GM23338 (cell line): Measurements from ENCODE around the gene C1QBP. TPM values are rescaled to one million over a fixed set of nuclear protein-coding genes. Genes with fewer than 3 reads are reported as not detected.

Experiments used
- ATAC-seq: fragments of 200-7000 bp; cut with Tn5 transposase; 3 replicates; pipeline ENCODE4 v1.9.1; 2020
- DNase-seq: peaks from one replicate; pipeline ENCODE4 v3.0.0-alpha.2; 2015; ENCODE audit warnings: low spot score
- H2AFZ ChIP-seq: fragments of 200-600 bp; sonication (generic); 2 replicates; pipeline ENCODE4 v1.8.0; 2016; ENCODE audit warnings: antibody characterized with exemption, mild to moderate bottlenecking, moderate library complexity
- H3F3A ChIP-seq: fragments of 200-600 bp; sonication (generic); replicated peaks from 2 replicates; pipeline ENCODE4 v1.8.0; 2017; ENCODE audit warnings: antibody characterized with exemption, mixed run types, low read depth
- H3K27ac ChIP-seq: fragments of 200-600 bp; sonication (generic); 2 replicates; pipeline ENCODE4 v1.6.1; 2016; ENCODE audit warnings: low read depth
- H3K27me3 ChIP-seq: fragments of 200-600 bp; sonication (generic); 2 replicates; pipeline ENCODE4 v1.8.0; 2016; ENCODE audit warnings: mild to moderate bottlenecking, mixed run types, moderate library complexity; ENCODE audit not compliant: insufficient read depth
- H3K36me3 ChIP-seq: fragments of 200-600 bp; sonication (generic); 2 replicates; pipeline ENCODE4 v1.8.0; 2016; ENCODE audit warnings: mild to moderate bottlenecking; ENCODE audit not compliant: insufficient read depth
- H3K4me1 ChIP-seq: fragments of 200-600 bp; sonication (generic); 2 replicates; pipeline ENCODE4 v1.8.0; 2016; ENCODE audit warnings: mild to moderate bottlenecking, moderate library complexity; ENCODE audit not compliant: insufficient read depth
- H3K4me2 ChIP-seq: fragments of 200-600 bp; sonication (generic); 2 replicates; pipeline ENCODE4 v1.7.1; 2017; ENCODE audit warnings: mixed run types
- H3K4me3 ChIP-seq: fragments of 200-600 bp; sonication (generic); 2 replicates; pipeline ENCODE4 v1.6.1; 2016; ENCODE audit warnings: mixed run types
- H3K79me2 ChIP-seq: fragments of 200-600 bp; sonication (generic); replicated peaks from 2 replicates; pipeline ENCODE4 v1.8.0; 2017; ENCODE audit warnings: mild to moderate bottlenecking; ENCODE audit not compliant: insufficient read depth
- H3K9me2 ChIP-seq: fragments of 200-600 bp; sonication (generic); 2 replicates; pipeline ENCODE4 v1.8.0; 2017; ENCODE audit not compliant: insufficient read depth
- H4K20me1 ChIP-seq: fragments of 200-600 bp; sonication (generic); replicated peaks from 2 replicates; pipeline ENCODE4 v1.8.0; 2017; ENCODE audit warnings: mild to moderate bottlenecking; ENCODE audit not compliant: insufficient read depth
- H3K27ac Mint-ChIP-seq: 2 replicates; pipeline ENCODE4 v1.8.0; 2020; ENCODE audit warnings: inconsistent platforms, mild to moderate bottlenecking, moderate library complexity, mixed read lengths
- H3K27me3 Mint-ChIP-seq: 3 replicates; pipeline ENCODE4 v1.8.0; 2022; ENCODE audit warnings: low read depth, mild to moderate bottlenecking, moderate library complexity, mixed read lengths, inconsistent platforms; ENCODE audit not compliant: insufficient read depth, poor library complexity
- H3K36me3 Mint-ChIP-seq: 3 replicates; pipeline ENCODE4 v1.8.0; 2021; ENCODE audit warnings: low read depth, mild to moderate bottlenecking, inconsistent platforms, moderate library complexity, mixed read lengths
- H3K4me1 Mint-ChIP-seq: 3 replicates; pipeline ENCODE4 v1.8.0; 2020; ENCODE audit warnings: mild to moderate bottlenecking, inconsistent platforms, mixed read lengths
- H3K4me3 Mint-ChIP-seq: 3 replicates; pipeline ENCODE4 v1.8.0; 2021; ENCODE audit warnings: moderate library complexity, mild to moderate bottlenecking, inconsistent platforms, mixed read lengths
- H3K9me3 Mint-ChIP-seq: 3 replicates; pipeline ENCODE4 v1.8.0; 2020; ENCODE audit warnings: moderate library complexity, mild to moderate bottlenecking, inconsistent platforms, mixed read lengths
- CTCF ChIP-seq, 2 experiments: fragments of 200-600 bp in 1 of 2; sonication (generic) in 1 of 2; conservative IDR thresholded peaks; 2 replicates each; pipeline versions ENCODE4 v1.5.1 to v1.6.1; 2016 to 2017; ENCODE audit warnings: antibody characterized with exemption in 2 of 2, low read depth in 2 of 2, mild to moderate bottlenecking in 2 of 2, moderate library complexity in 1 of 2
- ETS1 ChIP-seq: IDR thresholded peaks from 2 replicates; pipeline ENCODE4 v1.6.1; 2016; ENCODE audit warnings: antibody characterized with exemption
- JUNB ChIP-seq: IDR thresholded peaks from one replicate; pipeline ENCODE4 v1.6.1; 2016; ENCODE audit warnings: antibody characterized with exemption; ENCODE audit not compliant: unreplicated experiment
- NANOG ChIP-seq: IDR thresholded peaks from 2 replicates; pipeline ENCODE4 v1.6.1; 2016; ENCODE audit warnings: antibody characterized with exemption, borderline replicate concordance
- POLR2AphosphoS5 ChIP-seq: IDR thresholded peaks from 2 replicates; pipeline ENCODE4 v1.6.1; 2016; ENCODE audit warnings: antibody characterized with exemption, low read depth
- REST ChIP-seq: IDR thresholded peaks from one replicate; pipeline ENCODE4 v1.6.1; 2018; ENCODE audit warnings: antibody characterized with exemption; ENCODE audit not compliant: unreplicated experiment
- STAT1 ChIP-seq: IDR thresholded peaks from one replicate; pipeline ENCODE4 v1.6.1; 2016; ENCODE audit warnings: antibody characterized with exemption; ENCODE audit not compliant: unreplicated experiment
- ZNF114 ChIP-seq: fragments of 250-450 bp; sonication (Bioruptor Pico); IDR thresholded peaks from 2 replicates; pipeline ENCODE4 v1.5.0; 2020; ENCODE audit warnings: mild to moderate bottlenecking, moderate library complexity
- ZNF331 ChIP-seq: fragments of 250-450 bp; sonication (Bioruptor Pico); IDR thresholded peaks from 2 replicates; pipeline ENCODE4 v1.5.0; 2020; ENCODE audit warnings: low read depth, mild to moderate bottlenecking, moderate library complexity
- ZNF462 ChIP-seq: fragments of 250-450 bp; sonication (Bioruptor Pico); IDR thresholded peaks from 2 replicates; pipeline ENCODE4 v1.5.0; 2020; ENCODE audit warnings: mild to moderate bottlenecking, moderate library complexity
- polyA plus RNA-seq: library from polyadenylated mRNA; unstranded; fragments of >200 nt; fragmentation: Nextera tagmentation; extraction: Ambion mirVana; gene quantifications from 2 replicates; pipeline ENCODE4 v1.2.1, GENCODE V29; 2016
- total RNA-seq: library from RNA; depleted of rRNA; stranded (reverse); fragments of >200 nt; shearing (Covaris generic); gene quantifications from 2 replicates; pipeline ENCODE4 v1.2.3, GENCODE V29; 2014

C1QBP gene
- total and polyA plus RNA-seq, 2 experiments from 2014 or later = 478 to 704 TPM

GRCh38 chr17:5446786-5447185, 7.8 kb upstream of the C1QBP start (continued):
- no peak for TF ChIP-seq ZNF462 (CRISPR knock-in tag)

- Histone ChIP-seq H3K9me2 (no peaks in the 10 kb centered on the region), H3K79me2 (peaks cover 9% of the 10 kb centered on the region; the same call in 1 of the 2 replicates), H3K4me1 (peaks cover 7% of the 10 kb centered on the region; the same call in 1 of the 2 replicates), H3K36me3 (peaks cover 40% of the 10 kb centered on the region), H2AFZ (no peak overlapping the region), H3K4me3 (no peak overlapping the region), H3K27me3 (no peaks in the 10 kb centered on the region), H4K20me1 (peaks cover 21% of the 10 kb centered on the region), H3K4me2 (no peak overlapping the region), H3F3A (peaks cover 18% of the 10 kb centered on the region; the same call in 1 of the 2 replicates), H3K27ac (no peak overlapping the region)
- Mint-ChIP-seq H3K27me3 (peaks cover 1% of the 10 kb centered on the region), H3K4me3 (no peak overlapping the region), H3K36me3 (peaks cover 66% of the 10 kb centered on the region), H3K9me3 (no peaks in the 10 kb centered on the region; the same call in 2 of the 3 replicates), H3K27ac (no peak overlapping the region), H3K4me1 (peaks cover 9% of the 10 kb centered on the region; the same call in 2 of the 3 replicates)
- no peak for DNase-seq
- no peak for ATAC-seq
- no peak for TF ChIP-seq REST
- no peak for TF ChIP-seq NANOG
- no peak for TF ChIP-seq ZNF331 (CRISPR knock-in tag)
- no peak for TF ChIP-seq ETS1
- no peak for TF ChIP-seq POLR2AphosphoS5
- TF ChIP-seq CTCF (conservative IDR thresholded peaks at IDR 0.05; ENCODE audit: low read depth in 2 of 2) = no peak
- no peak for TF ChIP-seq JUNB
- TF ChIP-seq STAT1 = no peak
- TF ChIP-seq ZNF114 (CRISPR knock-in tag) = no peak
These were observed 5.3 kb upstream of the C1QBP start for GRCh38 chr17:5444209-5444608.
